Skin of body (tissue), 2 donors: ENCODE results near the gene ALG1. TPM values are rescaled to one million over a fixed set of nuclear protein-coding genes. Genes with fewer than 3 reads are reported as not detected.

ENCODE experiments used
- DNase-seq: peaks from one replicate; lab custom pipeline; 2025; lab: John Stamatoyannopoulos, UW
- total RNA-seq: library from RNA; depleted of rRNA; stranded (reverse); fragments of >200 nt; gene quantifications from one replicate; pipeline ENCODE4 v1.2.3, GENCODE V29; 2014

The ALG1 gene
- total RNA-seq, result 10.0 TPM

GRCh38 chr16:5071681-5072333 lies at the start of gene ALG1:
TSS of gene ALG1 (plus strand) at chr16:5071843. CDS start at chr16:5071850, 7 bp downstream.
- DNase-seq, result peak; percentile 72

GRCh38 chr16:5022521-5022920 lies 49.1 kb upstream of the ALG1 start:
- DNase-seq, result no peak

GRCh38 chr16:5024632-5025031 lies 47.0 kb upstream of the ALG1 start:
- no peak for DNase-seq

GRCh38 chr16:5025171-5025632 lies 46.4 kb upstream of the ALG1 start:
- no peak for DNase-seq

GRCh38 chr16:5026664-5027063 lies 45.0 kb upstream of the ALG1 start:
- DNase-seq, result no peak

- DNase-seq, result no peak
These were observed 44.6 kb upstream of the ALG1 start for GRCh38 chr16:5027086-5027485.

GRCh38 chr16:5027575-5028235 lies 43.9 kb upstream of the ALG1 start:
- no peak for DNase-seq

GRCh38 chr16:5028950-5029475 lies 42.6 kb upstream of the ALG1 start:
- no peak for DNase-seq

- DNase-seq, result no peak
These were observed 41.3 kb upstream of the ALG1 start for GRCh38 chr16:5030251-5030870.

- no peak for DNase-seq
These were observed 40.0 kb upstream of the ALG1 start for GRCh38 chr16:5031601-5032000.

- no peak for DNase-seq
These were observed 38.9 kb upstream of the ALG1 start for GRCh38 chr16:5032748-5033167.

- peak; percentile 35 for DNase-seq
These were observed 38.1 kb upstream of the ALG1 start, which contains the start of gene NAGPA for GRCh38 chr16:5033256-5034166. TSS of gene NAGPA (minus strand) at chr16:5033935. CDS start at chr16:5033914, 21 bp downstream.

GRCh38 chr16:5034167-5034523 lies 37.5 kb upstream of the ALG1 start:
- no peak for DNase-seq

GRCh38 chr16:5035909-5036227 lies 35.8 kb upstream of the ALG1 start:
- no peak for DNase-seq

GRCh38 chr16:5036228-5037156 lies 35.2 kb upstream of the ALG1 start:
- DNase-seq, result no peak

- no peak for DNase-seq
These were observed 31.2 kb upstream of the ALG1 start for GRCh38 chr16:5040451-5040850.

- no peak for DNase-seq
These were observed 30.0 kb upstream of the ALG1 start for GRCh38 chr16:5041600-5042133.

- no peak for DNase-seq
These were observed 29.0 kb upstream of the ALG1 start for GRCh38 chr16:5042574-5043171.

GRCh38 chr16:5044011-5044540 lies 27.6 kb upstream of the ALG1 start:
- DNase-seq, result no peak
